Mucosa of descending colon (tissue), 3 donors: ENCODE measurements around the gene PLEKHA3. TPM values are rescaled to one million over a fixed set of nuclear protein-coding genes. Genes with fewer than 3 reads are reported as not detected.

Experiments
- ATAC-seq: fragments of 200-7000 bp; cut with Tn5 transposase; one replicate; pipeline ENCODE4 v1.9.1; 2020; ENCODE audit warnings: mild to moderate bottlenecking, moderate library complexity
- DNase-seq, 3 donors: peaks; one replicate each; pipeline ENCODE4 v3.0.0-alpha.2; 2020
- H3K36me3 ChIP-seq: fragments of 200-600 bp; one replicate; pipeline ENCODE4 v1.8.0; 2021; ENCODE audit warnings: low read depth, mild to moderate bottlenecking
- H3K4me1 ChIP-seq: fragments of 200-600 bp; one replicate; pipeline ENCODE4 v1.8.0; 2021; ENCODE audit warnings: low read depth, mild to moderate bottlenecking
- H3K4me3 ChIP-seq: fragments of 200-600 bp; one replicate; pipeline ENCODE4 v1.8.0; 2021; ENCODE audit warnings: mild to moderate bottlenecking
- H3K9me3 ChIP-seq: fragments of 200-600 bp; one replicate; pipeline ENCODE4 v1.8.0; 2021; ENCODE audit warnings: mild to moderate bottlenecking
- intact Hi-C, 2 donors: fragments of 100-400 bp; cut with DNase I in 1 of 2; cut with micrococcal nuclease in 1 of 2; formaldehyde crosslinking; loops; one replicate each; pipeline versions ENCODE4 v1.11.0 to v1.11.1; 2022; cut with DNase I, micrococcal nuclease
- total RNA-seq, 3 donors: library from RNA; stranded (reverse); fragmentation: NEBNext Ultra II Directional in 2 of 3; extraction: Animal tissue kit (Norgen Biotek cat#: 25700) in 2 of 3; gene quantifications; one replicate each; pipeline versions ENCODE4 v1.2.1 to v1.2.4, GENCODE V29; 2021 to 2023
- TF ChIP-seq, protein P1 (sequence below): fragments of 200-600 bp; IDR thresholded peaks from one replicate; pipeline ENCODE4 v1.8.0; 2022; ENCODE audit warnings: antibody characterized with exemption, mild to moderate bottlenecking
- donor health status: DM: no; HTN: no; CAD: no; lungs with moderate emphysema.
- donor health status: DM: no; HTN: no; CAD: no.
- donor health status: DM: no; HTN: yes; CAD: no.

Gene PLEKHA3
- total RNA-seq, 3 donors from 2014 or later, result 24.1 to 47.6 (median 26.3) TPM

DNA sequence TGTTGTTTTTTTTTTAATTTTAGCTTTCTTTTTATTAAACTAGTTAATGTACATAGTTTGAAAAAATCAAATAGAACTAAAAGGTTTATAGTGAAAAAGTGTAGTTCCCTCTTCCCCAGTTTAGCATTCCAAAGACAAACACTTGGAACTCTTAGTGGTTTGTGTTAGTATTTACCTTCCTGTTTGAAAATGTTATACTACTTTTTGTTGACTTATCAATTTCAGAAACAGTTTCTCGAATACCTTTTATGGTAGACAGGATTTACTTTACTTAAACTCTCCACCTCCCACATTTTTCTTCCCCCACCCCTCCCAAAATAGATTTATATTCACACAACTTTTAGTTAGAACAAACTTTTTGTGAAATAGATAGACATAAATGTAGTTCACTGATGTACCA lies 26.7 kb downstream of the PLEKHA3 start:
- TF ChIP-seq, protein P1, sequence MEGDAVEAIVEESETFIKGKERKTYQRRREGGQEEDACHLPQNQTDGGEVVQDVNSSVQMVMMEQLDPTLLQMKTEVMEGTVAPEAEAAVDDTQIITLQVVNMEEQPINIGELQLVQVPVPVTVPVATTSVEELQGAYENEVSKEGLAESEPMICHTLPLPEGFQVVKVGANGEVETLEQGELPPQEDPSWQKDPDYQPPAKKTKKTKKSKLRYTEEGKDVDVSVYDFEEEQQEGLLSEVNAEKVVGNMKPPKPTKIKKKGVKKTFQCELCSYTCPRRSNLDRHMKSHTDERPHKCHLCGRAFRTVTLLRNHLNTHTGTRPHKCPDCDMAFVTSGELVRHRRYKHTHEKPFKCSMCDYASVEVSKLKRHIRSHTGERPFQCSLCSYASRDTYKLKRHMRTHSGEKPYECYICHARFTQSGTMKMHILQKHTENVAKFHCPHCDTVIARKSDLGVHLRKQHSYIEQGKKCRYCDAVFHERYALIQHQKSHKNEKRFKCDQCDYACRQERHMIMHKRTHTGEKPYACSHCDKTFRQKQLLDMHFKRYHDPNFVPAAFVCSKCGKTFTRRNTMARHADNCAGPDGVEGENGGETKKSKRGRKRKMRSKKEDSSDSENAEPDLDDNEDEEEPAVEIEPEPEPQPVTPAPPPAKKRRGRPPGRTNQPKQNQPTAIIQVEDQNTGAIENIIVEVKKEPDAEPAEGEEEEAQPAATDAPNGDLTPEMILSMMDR, result no peak
- H3K36me3 ChIP-seq, result no peaks in the 10 kb centered on the region
- ATAC-seq, result no peak

DNA sequence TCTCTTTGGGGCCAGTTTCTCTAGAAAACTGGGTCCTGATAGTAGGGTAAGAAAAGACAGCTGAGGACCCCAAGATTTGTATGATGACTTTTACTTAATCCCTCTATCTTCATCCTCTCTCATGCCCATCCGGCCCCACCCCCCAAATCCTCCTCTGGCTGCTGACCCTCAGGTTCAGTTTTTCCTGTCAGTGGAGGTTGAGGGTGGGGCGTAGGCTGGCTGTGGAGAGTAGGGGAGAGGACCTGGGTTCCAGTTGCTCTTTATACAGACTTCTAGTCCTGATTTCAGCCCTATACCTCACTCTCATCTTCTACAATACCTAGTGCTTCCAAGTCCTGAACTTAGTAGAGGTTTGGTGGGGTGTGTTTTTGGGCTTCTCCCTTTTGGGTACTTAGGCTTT lies 28.4 kb downstream of the PLEKHA3 start:
- H3K36me3 ChIP-seq, result no peaks in the 10 kb centered on the region
- H3K4me3 ChIP-seq, result no peak overlapping the region
- DNase-seq, result no peak
- H3K4me1 ChIP-seq, result no peaks in the 10 kb centered on the region
- intact Hi-C loops, result no loop called here
- TF ChIP-seq, protein P1, result no peak
- ATAC-seq, result no peak
- no peaks in the 10 kb centered on the region for H3K9me3 ChIP-seq

More for the DNA sequence above, 26.7 kb downstream of the PLEKHA3 start:
- no peak for DNase-seq
- no peaks in the 10 kb centered on the region for H3K9me3 ChIP-seq
- intact Hi-C loops, result no loop called here
- H3K4me1 ChIP-seq, result no peaks in the 10 kb centered on the region
- no peak overlapping the region for H3K4me3 ChIP-seq

DNA sequence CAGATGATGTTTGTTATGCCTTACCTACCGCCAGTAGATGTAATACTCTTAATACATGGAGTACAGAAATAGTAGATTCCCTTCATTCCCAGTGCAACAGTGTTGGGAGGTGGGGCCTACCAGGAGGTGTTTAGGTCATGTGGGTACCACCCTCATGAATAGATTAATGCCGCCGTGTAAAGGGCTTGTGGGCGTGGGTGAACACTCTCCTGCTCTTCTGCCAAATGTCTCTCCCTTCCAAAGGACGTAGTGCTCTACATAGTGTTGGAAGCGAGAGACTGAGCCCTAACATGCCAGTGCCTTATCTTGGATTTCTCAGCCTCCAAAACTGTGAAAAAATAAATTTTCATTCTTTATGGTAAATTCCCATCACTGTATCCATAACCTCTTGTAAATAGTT lies 30.1 kb downstream of the PLEKHA3 start:
- Histone ChIP-seq H3K4me1 (no peaks in the 10 kb centered on the region), H3K4me3 (no peak overlapping the region), H3K36me3 (no peaks in the 10 kb centered on the region), H3K9me3 (no peaks in the 10 kb centered on the region)
- ATAC-seq (no peak), DNase-seq (no peak)
- intact Hi-C loops, result no loop called here
- TF ChIP-seq, protein P1, result no peak

DNA sequence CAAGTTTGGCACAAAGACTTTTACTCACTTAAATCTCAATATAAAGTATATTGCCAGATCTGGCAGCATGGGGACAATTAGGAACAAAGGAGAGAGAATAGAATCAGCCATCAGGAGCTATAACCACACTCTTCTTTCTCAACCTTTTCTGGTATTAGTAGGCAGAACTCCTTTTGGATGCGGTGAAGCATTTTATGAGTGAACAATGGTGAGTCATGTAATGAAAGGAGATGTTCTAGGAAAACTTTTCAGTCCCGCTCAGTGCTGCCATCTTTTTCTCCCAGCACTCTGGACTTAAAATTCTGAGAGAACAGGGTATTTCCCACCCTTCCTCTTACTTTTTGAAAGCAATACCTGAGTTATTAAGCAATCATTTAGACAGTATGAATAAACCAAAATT lies 32.2 kb downstream of the PLEKHA3 start:
- Histone ChIP-seq H3K4me3 (no peak overlapping the region), H3K4me1 (no peaks in the 10 kb centered on the region), H3K9me3 (no peaks in the 10 kb centered on the region), H3K36me3 (no peaks in the 10 kb centered on the region)
- TF ChIP-seq, protein P1, result no peak
- DNase-seq, result no peak
- intact Hi-C loops, result no loop called here
- no peak for ATAC-seq

DNA sequence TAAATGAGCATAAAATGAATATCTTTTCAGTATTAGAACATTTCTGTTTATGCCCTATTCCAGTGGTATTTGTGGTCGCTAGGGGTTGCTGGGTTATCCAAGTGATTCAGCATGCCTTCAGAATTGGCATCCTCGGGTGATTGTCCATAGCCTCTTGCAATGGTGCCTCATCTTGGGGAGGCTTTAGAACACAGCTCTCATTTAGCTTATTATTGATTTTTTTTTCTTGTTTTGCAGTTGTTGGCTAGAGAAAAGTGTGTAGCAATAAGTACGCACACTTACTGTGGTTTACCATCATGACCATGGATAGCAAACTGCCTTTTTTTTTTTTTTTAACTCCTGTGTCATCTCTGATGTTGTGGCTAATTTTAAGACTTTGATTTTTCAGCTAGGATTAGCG lies 33.6 kb downstream of the PLEKHA3 start:
- Histone ChIP-seq H3K9me3 (no peaks in the 10 kb centered on the region), H3K4me3 (no peak overlapping the region), H3K36me3 (no peaks in the 10 kb centered on the region), H3K4me1 (no peaks in the 10 kb centered on the region)
- intact Hi-C loops, result no loop called here
- no peak for DNase-seq
- TF ChIP-seq, protein P1, result no peak
- ATAC-seq, result no peak

DNA sequence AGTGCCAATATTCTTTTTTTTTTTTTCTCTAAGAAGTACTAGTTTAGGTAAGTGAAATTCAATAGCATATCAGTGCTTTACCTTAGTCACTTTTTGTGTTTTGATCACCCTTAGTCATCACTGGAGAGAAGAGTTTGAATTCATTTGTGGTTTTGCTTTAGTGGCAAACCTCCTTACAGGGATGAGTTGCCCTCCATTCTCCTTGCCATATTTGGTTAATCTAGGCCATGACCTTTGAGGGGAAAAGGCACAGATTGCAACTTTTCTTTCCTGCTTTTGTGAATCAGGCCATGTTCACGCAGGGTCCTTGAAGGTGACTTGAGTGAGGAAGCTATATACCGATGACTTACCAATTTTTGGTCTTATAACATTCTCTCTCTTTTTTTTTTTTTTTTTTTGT lies 34.4 kb downstream of the PLEKHA3 start:
- Histone ChIP-seq H3K4me1 (no peaks in the 10 kb centered on the region), H3K4me3 (no peak overlapping the region), H3K36me3 (no peaks in the 10 kb centered on the region), H3K9me3 (no peaks in the 10 kb centered on the region)
- TF ChIP-seq, protein P1, result no peak
- no peak for ATAC-seq
- no peak for DNase-seq
- intact Hi-C loops, result no loop called here
